GM12865 (cell line): Measurements from ENCODE around the gene ZBTB40.

ENCODE experiments used
- DNase-seq: peaks from one replicate; pipeline ENCODE4 v3.0.0; 2010; ENCODE audit warnings: low read depth
- H3K4me3 ChIP-seq: 2 replicates; pipeline ENCODE4 v1.5.1; 2011; ENCODE audit warnings: mild to moderate bottlenecking, low read depth, low read length, control low read depth
- TF ChIP-seq, protein P1 (sequence below): IDR thresholded peaks from 2 replicates; pipeline ENCODE4 v1.5.1; 2011; ENCODE audit warnings: low read length, control low read depth, low read depth, inconsistent platforms; ENCODE audit not compliant: insufficient read depth; ENCODE audit errors: missing control alignments

ZBTB40 gene

DNA sequence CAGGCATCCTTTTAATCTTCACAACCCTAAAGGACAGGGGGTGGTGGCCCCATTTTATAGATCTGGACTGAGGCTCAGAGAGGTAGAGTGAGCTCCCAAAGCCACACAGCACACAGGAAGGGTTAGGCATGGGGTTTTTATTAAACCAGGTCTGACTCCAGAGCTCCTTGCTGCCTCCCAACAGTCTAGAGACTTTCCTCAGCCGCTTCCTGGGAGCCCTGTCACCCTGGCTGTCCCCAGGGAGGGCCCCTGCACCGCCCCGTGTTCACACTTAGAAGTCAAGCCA lies 103.7 kb downstream of the ZBTB40 start:
- TF ChIP-seq, protein P1, sequence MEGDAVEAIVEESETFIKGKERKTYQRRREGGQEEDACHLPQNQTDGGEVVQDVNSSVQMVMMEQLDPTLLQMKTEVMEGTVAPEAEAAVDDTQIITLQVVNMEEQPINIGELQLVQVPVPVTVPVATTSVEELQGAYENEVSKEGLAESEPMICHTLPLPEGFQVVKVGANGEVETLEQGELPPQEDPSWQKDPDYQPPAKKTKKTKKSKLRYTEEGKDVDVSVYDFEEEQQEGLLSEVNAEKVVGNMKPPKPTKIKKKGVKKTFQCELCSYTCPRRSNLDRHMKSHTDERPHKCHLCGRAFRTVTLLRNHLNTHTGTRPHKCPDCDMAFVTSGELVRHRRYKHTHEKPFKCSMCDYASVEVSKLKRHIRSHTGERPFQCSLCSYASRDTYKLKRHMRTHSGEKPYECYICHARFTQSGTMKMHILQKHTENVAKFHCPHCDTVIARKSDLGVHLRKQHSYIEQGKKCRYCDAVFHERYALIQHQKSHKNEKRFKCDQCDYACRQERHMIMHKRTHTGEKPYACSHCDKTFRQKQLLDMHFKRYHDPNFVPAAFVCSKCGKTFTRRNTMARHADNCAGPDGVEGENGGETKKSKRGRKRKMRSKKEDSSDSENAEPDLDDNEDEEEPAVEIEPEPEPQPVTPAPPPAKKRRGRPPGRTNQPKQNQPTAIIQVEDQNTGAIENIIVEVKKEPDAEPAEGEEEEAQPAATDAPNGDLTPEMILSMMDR, result no peak
- DNase-seq, result no peak
- H3K4me3 ChIP-seq, result no peak overlapping the region

DNA sequence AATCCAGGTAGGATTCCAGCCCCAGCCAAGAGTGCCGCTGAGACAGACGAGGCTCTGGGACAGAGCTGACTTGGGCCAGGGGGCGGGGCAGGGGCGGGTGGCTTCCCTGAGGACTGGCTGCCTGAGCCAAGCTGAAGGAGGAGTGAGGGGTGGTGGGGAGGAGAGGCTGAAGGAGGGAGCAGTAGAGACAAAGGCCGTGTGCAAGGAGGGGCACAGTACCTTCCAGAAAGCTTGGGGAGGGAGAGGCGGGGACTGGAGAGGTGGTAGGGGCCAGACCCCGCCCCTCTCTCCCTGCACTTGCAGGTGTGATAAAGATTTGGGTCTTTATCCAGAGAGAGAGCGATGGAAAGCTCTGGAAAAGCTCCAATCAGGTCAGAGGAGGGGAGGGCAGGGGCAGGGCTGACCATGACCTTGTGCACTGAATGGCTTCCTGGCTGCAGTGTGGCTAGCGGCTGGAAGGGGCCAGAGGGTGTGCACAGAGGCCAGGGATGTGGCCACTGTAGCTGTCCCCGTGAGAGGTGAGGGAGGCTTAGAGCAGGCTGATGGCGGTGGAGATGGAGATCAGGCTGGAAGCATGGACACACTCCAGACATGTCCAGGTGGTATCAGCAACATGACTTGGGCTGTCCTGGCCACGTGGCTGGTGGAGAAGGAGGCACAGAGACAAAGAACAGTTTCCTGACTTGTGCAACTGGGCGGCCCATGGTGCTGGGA lies 104.9 kb downstream of the ZBTB40 start:
- no peak for DNase-seq
- H3K4me3 ChIP-seq, result no peak overlapping the region
- TF ChIP-seq, protein P1, result no peak

DNA sequence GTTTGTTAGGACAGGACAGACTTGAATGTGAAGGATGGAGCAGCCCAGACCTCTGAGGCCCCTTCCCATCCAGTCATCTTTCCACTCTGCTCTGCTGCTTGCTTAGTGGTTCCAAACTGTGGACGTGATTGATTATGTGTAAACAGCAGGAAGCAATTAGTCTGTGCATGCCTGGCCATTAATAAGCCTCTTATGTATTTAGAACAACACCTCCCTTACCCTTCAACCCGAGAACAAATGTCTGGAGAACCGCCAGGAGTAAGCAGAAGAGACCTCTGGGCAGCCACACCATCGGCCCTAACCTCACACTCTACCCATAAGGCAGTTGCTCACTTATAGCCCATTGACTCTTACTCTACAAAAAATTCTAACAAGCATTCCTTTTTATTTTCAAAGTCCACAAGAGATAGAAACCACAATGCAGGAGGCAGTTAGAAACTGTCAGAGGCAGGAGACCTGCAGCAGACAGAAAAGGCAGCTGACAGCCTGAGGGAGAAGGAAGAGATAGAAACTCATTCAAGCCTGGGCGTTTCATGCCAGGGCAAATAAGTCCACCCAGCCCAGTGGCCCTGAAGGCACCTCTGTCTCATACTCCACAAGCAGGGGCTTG lies 105.8 kb downstream of the ZBTB40 start:
- TF ChIP-seq, protein P1, result no peak
- no peak for DNase-seq
- no peak overlapping the region for H3K4me3 ChIP-seq

DNA sequence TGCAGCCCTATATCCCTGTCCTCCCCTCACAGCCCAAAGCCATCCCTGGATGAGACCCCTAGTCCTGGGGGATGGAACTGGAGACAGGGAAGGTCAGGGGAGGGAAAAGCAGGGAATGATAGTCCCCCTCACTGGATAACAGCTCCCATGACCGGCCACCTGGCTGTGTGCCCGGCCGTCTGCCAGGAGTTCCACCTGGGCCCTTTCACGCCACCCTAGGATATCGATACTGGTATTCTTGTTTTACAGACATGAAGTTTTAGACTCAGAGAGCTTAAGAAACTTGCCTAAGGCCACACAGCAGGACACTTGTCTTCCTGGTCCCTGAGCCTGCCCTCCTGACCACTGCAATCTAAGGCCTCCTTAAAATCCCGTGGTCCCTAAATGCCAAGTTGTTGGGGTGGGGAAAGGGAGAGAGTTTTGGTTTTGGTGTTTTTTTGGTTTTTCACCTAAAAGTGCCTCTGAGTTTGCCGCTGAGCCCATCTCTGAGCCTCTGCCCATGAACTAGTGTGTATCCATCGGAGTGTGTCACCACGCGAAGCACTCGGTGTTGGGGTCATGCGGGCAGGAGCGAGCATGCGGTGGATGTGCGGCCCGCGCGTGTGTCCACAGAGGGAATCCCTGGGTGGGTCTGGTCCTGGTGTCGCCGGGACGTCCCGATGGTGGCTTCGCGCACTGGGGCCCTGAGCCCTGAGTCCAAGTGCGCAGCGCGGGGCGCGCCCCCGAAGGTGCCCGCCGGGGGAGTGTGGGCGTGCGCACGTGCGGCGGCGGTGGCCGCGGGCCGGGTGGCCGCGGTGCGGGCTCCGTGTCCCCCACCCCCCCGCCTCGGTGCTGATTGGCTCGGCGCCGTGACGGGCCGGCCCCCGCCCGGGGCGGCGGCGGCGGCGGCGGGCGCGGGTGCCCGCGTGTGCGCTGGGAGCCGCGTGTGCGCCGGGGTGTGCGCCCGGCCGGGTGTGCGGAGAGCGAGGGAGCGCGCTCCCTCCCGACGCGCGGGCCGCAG lies 111.2 kb downstream of the ZBTB40 start, which contains the start of gene EPHA8:
TSS of gene EPHA8 (plus strand) at position 906 of the 1,000 bp plus-strand sequence. CDS start 147 bp downstream, outside the sequence.
- no peak for DNase-seq
- H3K4me3 ChIP-seq, result no peak within 1 kb of the TSS
- TF ChIP-seq, protein P1, result no peak

DNA sequence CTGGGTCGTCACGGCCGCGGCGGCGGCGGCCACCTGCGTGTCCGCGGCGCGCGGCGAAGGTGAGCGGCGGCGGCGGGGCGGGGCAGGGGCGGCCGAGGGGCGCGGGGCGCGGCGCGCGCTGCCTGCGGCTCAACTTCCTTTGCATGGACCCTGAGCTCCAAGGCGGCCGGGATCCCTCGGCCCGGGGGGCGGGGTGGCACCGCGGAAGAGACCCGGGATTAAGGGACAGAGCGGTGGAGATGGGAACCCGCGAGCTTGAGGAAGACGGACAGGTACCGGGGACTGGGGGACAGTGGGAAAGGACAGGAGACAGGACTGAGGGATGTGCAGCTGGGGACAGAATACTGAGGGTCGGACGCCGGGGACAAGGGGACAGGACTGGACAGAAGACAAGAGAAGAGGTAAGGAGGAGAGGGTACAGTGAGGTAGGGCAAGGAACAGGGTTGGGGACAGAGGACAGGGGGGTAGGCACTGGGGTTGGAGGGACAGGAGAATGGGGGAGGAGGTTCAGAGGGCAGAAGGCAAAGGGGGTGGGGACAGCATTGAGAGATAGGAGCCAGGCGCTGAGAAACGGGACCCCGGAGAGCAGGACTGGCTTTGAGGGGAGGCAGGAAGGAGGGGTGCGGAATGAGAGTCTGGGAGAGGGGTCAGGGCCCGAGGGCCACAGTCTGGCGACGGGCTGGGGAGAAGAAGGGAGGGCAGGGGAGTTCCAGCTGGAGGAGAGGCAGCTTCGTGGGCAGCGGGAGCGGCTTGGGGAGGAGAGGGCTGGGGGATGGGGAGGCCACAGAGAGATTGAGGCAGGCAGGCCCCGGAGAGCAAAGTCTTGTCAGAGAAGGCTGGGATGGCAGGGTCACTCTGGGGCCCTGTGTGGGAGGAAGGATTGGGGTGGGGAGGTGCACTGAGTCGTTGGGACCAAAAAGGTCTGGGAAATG lies 112.3 kb downstream of the ZBTB40 start:
- DNase-seq, result no peak
- TF ChIP-seq, protein P1, result no peak
- no peak overlapping the region for H3K4me3 ChIP-seq

DNA sequence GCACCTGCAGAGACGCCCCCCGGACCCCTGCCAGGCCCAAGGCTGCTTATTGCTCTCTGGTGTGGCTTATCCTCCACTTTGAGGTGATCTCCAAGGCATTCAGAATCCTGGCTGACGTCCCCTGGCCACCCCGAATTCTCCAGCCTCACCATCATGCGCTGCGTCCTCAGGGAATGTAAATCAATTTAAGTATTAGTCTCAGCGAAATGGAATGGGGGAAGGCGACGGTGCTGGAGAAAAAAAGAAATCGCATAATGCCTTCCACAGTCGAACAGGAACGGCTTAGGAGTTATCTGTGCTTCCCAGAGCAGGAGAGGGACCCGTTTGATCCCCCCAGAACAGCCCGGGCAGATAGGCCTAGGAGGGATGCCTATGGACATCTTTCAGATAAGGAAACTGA lies 114.5 kb downstream of the ZBTB40 start:
- no peak overlapping the region for H3K4me3 ChIP-seq
- TF ChIP-seq, protein P1, result no peak
- no peak for DNase-seq
